Measurements from ENCODE around the gene SMYD3.
A peak's percentile ranks its signal among the peaks of the same experiment; 100 is the strongest.
"Not testable (repeated sequence)": the region's sequence is repeated elsewhere in the genome, so short reads cannot be mapped to it uniquely, and the experiment has no call there.

The SMYD3 gene

DNA sequence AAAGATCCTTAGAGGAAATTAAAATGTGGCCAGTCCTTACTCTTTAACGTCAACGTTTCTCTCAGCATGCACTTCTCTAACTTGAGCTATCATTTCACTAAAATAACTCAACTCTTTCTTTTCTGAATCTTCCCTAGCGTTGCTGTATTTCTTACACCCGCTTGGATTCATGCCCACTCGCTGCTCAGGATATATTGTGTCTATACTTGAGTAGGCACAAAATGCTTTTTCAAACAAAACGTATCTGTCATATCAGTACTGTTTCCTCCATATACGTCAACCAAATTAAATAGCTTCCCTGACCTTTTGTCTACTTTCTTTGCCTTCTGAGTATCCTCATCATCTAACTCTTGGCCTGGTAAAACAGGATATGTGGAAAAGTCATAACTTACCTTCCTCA lies 549.7 kb downstream of the SMYD3 start:
- peaks cover 0 to 1% (median 0%) of the 10 kb centered on the region in 5 experiments for H3K9me3 ChIP-seq (ENCODE audit: control extremely low read depth in 1 of 5, control insufficient read depth in 4 of 5, insufficient read depth in 2 of 5, low read depth in 1 of 5, low read length in 4 of 5)
- ChIA-PET POLR2A (no interaction called here), CTCF (interaction anchor here (0.6 to 1.8 kb wide), 2 partner anchors 14 to 808 kb away, joined by 4 read pairs; no protein-coding TSS in a partner anchor)
- no peaks in the 10 kb centered on the region for H3K36me3 ChIP-seq (ENCODE audit: control insufficient read depth in 4 of 4, insufficient read depth in 4 of 4, low read length in 3 of 4)
- no peak overlapping the region for H3K4me3 ChIP-seq (ENCODE audit: control insufficient read depth in 1 of 7, extremely low read depth in 1 of 7, insufficient read depth in 4 of 7, low read depth in 2 of 7, low read length in 6 of 7)
- no peaks in the 10 kb centered on the region for H3K27me3 ChIP-seq (replicated peaks in 2 of 5; ENCODE audit: control insufficient read depth in 4 of 5, insufficient read depth in 5 of 5, low read length in 4 of 5)
- DNase-seq = no peak
- H3K4me1 ChIP-seq (ENCODE audit: control extremely low read depth in 1 of 4, control insufficient read depth in 4 of 4, insufficient read depth in 4 of 4, low read length in 3 of 4) = peaks cover 7 to 39% (median 28%) of the 10 kb centered on the region in 4 experiments
- no peak overlapping the region for H3K27ac ChIP-seq (ENCODE audit: insufficient read depth in 1 of 2, low read depth in 1 of 2, low read length in 2 of 2, poor library complexity in 1 of 2, severe bottlenecking in 2 of 2)
- WGBS (ENCODE audit: insufficient coverage) = 97% methylated on average over 6 of the region's 7 CpGs

DNA sequence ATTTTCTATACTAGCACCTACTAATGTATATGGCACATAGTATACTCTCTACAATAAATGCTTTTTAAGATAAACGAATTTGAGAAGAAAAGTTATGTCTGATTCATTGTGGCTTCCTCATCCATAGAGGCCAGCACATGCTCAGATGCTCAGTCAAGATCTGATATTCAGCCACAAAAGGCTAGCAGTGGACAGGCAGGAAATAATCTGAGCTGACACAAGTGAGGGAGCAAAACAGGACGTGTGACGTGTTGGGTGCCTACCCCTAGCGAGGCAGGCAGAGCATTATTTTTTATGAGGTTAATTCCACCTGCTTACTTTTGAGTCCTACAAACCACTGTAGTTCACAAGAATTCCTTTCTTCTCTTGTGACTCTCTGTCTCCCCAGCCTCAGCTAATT lies 550.9 kb downstream of the SMYD3 start:
- Histone ChIP-seq H3K9me3 (ENCODE audit: control extremely low read depth in 1 of 5, control insufficient read depth in 4 of 5, insufficient read depth in 2 of 5, low read depth in 1 of 5, low read length in 4 of 5) (peaks cover 0 to 1% (median 0%) of the 10 kb centered on the region in 5 experiments), H3K36me3 (ENCODE audit: control insufficient read depth in 4 of 4, insufficient read depth in 4 of 4, low read length in 3 of 4) (no peaks in the 10 kb centered on the region), H3K4me1 (ENCODE audit: control extremely low read depth in 1 of 4, control insufficient read depth in 4 of 4, insufficient read depth in 4 of 4, low read length in 3 of 4) (peaks cover 7 to 36% (median 25%) of the 10 kb centered on the region in 4 experiments), H3K27ac (ENCODE audit: insufficient read depth in 1 of 2, low read depth in 1 of 2, low read length in 2 of 2, poor library complexity in 1 of 2, severe bottlenecking in 2 of 2) (no peak overlapping the region), H3K4me3 (ENCODE audit: control insufficient read depth in 1 of 7, extremely low read depth in 1 of 7, insufficient read depth in 4 of 7, low read depth in 2 of 7, low read length in 6 of 7) (peak overlapping the region in 2 of 7 experiments; percentile 22 to 26), H3K27me3 (replicated peaks in 2 of 5; ENCODE audit: control insufficient read depth in 4 of 5, insufficient read depth in 5 of 5, low read length in 4 of 5) (no peaks in the 10 kb centered on the region)
- WGBS (ENCODE audit: insufficient coverage) = 0% methylated on average over 3 of the region's 4 CpGs
- CTCF ChIA-PET = interaction anchor here (1.2 to 1.4 kb wide), 2 partner anchors 11 to 57 kb away, joined by 3 read pairs; no protein-coding TSS in a partner anchor
- DNase-seq = peak; percentile 58 to 93 (median 87)
- POLR2A ChIA-PET = interaction anchor here (0.5 kb wide), 1 partner anchor 172 kb away, joined by 3 read pairs; no protein-coding TSS in a partner anchor

DNA sequence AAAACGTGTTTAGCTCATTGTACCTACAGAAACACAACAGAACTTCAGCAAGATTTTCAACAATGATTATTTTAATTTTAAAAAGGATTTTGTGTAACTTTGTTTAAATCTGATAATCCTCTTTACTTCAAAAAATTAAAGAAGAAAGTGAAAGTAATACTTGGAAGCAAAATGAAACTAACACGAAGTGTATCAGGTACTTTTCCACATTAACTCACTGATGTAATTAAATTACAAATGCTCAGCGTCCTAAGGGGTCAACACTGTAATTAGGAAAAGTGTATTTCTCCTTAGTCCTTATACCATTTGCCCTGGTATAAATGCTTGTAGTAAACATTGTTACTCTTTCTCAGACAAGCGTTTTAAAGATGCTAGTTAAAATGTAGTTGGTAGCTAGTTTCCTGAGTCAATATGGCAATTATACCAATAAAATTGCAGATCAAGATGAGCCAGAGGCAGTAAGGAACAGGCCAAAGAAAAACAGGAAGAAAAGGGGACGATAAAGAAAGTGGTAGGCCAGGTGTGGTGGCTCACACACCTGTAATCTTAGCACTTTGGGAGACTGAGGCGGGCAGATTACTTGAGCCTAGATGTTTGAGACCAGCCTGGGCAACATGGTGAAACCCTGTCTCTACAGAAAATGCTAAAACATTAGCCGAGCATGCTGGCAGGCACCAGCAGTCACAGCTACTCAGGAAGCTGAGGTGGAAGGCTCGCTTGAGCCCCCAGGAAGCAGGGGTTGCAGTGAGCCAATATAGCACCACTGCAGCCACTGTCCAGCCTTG lies 553.0 kb downstream of the SMYD3 start:
- Histone ChIP-seq H3K27ac (ENCODE audit: insufficient read depth in 1 of 2, low read depth in 1 of 2, low read length in 2 of 2, poor library complexity in 1 of 2, severe bottlenecking in 2 of 2) (peak overlapping the region; percentile 67), H3K9me3 (ENCODE audit: control extremely low read depth in 1 of 5, control insufficient read depth in 4 of 5, insufficient read depth in 2 of 5, low read depth in 1 of 5, low read length in 4 of 5) (peaks cover 0 to under 1% (median 0%) of the 10 kb centered on the region in 5 experiments), H3K27me3 (replicated peaks in 2 of 5; ENCODE audit: control insufficient read depth in 4 of 5, insufficient read depth in 5 of 5, low read length in 4 of 5) (no peaks in the 10 kb centered on the region), H3K4me3 (ENCODE audit: control insufficient read depth in 1 of 7, extremely low read depth in 1 of 7, insufficient read depth in 4 of 7, low read depth in 2 of 7, low read length in 6 of 7) (peak overlapping the region in 6 of 7 experiments; percentile 28 to 76 (median 62)), H3K36me3 (ENCODE audit: control insufficient read depth in 4 of 4, insufficient read depth in 4 of 4, low read length in 3 of 4) (no peaks in the 10 kb centered on the region), H3K4me1 (ENCODE audit: control extremely low read depth in 1 of 4, control insufficient read depth in 4 of 4, insufficient read depth in 4 of 4, low read length in 3 of 4) (peaks cover 7 to 34% (median 23%) of the 10 kb centered on the region in 4 experiments)
- 25% methylated on average over 5 of the region's 8 CpGs for WGBS (ENCODE audit: insufficient coverage)
- ChIA-PET POLR2A (no interaction called here), CTCF (interaction anchor here (0.7 kb wide), 1 partner anchor 59 kb away, joined by 3 read pairs; no protein-coding TSS in a partner anchor)
- peak; percentile 11 to 43 (median 40) for DNase-seq

DNA sequence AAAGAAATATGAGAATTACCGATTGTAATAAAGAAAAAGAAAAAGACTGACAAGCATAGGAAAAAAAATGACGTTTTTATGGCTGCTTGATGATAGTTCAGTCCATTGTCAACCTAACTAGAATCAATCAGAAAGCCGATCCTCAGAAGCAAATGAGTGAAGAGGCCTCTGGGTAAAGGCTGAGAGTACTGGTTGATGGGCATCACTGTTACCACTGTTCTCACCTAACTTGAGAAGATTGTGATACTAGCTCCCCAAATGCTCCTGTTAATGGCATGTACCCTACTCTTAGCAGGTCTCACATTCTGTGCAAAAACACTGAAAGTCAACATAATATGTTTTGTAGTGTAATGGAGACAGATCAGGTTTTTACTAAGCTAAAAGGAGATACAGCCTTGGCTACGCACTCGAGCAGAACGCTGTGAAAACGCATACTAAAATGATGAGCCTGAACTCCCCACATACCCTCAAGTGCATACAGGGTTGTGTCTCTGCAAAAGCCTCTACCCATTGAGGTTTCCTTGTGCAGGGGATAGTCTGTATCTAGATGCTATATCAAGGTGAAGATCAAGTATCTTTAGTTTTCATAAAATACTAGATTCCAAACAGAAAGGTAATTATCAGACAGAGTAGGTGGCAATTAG lies 554.6 kb downstream of the SMYD3 start:
- WGBS (ENCODE audit: insufficient coverage) = 95% methylated on average over 6 of the region's 7 CpGs
- ChIA-PET CTCF (interaction anchor here (1.0 to 1.1 kb wide), 2 partner anchors 11 to 796 kb away, joined by 3 read pairs; no protein-coding TSS in a partner anchor), POLR2A (no interaction called here)
- Histone ChIP-seq H3K27me3 (replicated peaks in 2 of 5; ENCODE audit: control insufficient read depth in 4 of 5, insufficient read depth in 5 of 5, low read length in 4 of 5) (no peaks in the 10 kb centered on the region), H3K36me3 (ENCODE audit: control insufficient read depth in 4 of 4, insufficient read depth in 4 of 4, low read length in 3 of 4) (no peaks in the 10 kb centered on the region), H3K9me3 (ENCODE audit: control extremely low read depth in 1 of 5, control insufficient read depth in 4 of 5, insufficient read depth in 2 of 5, low read depth in 1 of 5, low read length in 4 of 5) (no peaks in the 10 kb centered on the region), H3K4me1 (ENCODE audit: control extremely low read depth in 1 of 4, control insufficient read depth in 4 of 4, insufficient read depth in 4 of 4, low read length in 3 of 4) (peaks cover 7 to 34% (median 23%) of the 10 kb centered on the region in 4 experiments), H3K4me3 (ENCODE audit: control insufficient read depth in 1 of 7, extremely low read depth in 1 of 7, insufficient read depth in 4 of 7, low read depth in 2 of 7, low read length in 6 of 7) (no peak overlapping the region), H3K27ac (ENCODE audit: insufficient read depth in 1 of 2, low read depth in 1 of 2, low read length in 2 of 2, poor library complexity in 1 of 2, severe bottlenecking in 2 of 2) (no peak overlapping the region)
- no peak for DNase-seq

DNA sequence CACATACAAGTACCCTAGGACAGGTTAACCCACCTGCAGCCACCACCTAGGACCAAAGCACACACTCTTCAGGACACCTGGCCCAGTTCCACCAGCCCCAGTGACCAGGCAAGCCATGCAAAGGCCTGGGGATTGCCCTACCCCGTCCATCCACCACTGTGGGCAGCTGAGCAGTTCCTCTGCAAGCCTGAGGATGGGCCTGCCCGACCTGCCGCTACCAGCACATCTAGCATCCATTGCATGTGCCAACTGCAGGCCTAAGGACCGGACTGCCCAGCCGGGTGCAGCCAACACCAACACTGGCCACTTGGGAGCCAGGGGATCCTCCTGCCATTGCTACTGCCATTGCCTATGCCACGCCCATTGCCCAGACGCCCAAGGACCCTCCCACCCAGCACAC lies 558.3 kb downstream of the SMYD3 start:
- DNase-seq = no peak
- Histone ChIP-seq H3K4me3 (ENCODE audit: control insufficient read depth in 1 of 7, extremely low read depth in 1 of 7, insufficient read depth in 4 of 7, low read depth in 2 of 7, low read length in 6 of 7) (no peak overlapping the region), H3K27ac (ENCODE audit: insufficient read depth in 1 of 2, low read depth in 1 of 2, low read length in 2 of 2, poor library complexity in 1 of 2, severe bottlenecking in 2 of 2) (no peak overlapping the region), H3K36me3 (ENCODE audit: control insufficient read depth in 4 of 4, insufficient read depth in 4 of 4, low read length in 3 of 4) (no peaks in the 10 kb centered on the region), H3K9me3 (ENCODE audit: control extremely low read depth in 1 of 5, control insufficient read depth in 4 of 5, insufficient read depth in 2 of 5, low read depth in 1 of 5, low read length in 4 of 5) (peaks cover 0 to 11% (median 0%) of the 10 kb centered on the region in 5 experiments), H3K27me3 (replicated peaks in 2 of 5; ENCODE audit: control insufficient read depth in 4 of 5, insufficient read depth in 5 of 5, low read length in 4 of 5) (no peaks in the 10 kb centered on the region), H3K4me1 (ENCODE audit: control extremely low read depth in 1 of 4, control insufficient read depth in 4 of 4, insufficient read depth in 4 of 4, low read length in 3 of 4) (peaks cover under 1 to 12% (median 5%) of the 10 kb centered on the region in 4 experiments)
- ChIA-PET CTCF (no interaction called here), POLR2A (no interaction called here)
- 100% methylated on average over 7 of the region's 7 CpGs for WGBS (ENCODE audit: insufficient coverage)

DNA sequence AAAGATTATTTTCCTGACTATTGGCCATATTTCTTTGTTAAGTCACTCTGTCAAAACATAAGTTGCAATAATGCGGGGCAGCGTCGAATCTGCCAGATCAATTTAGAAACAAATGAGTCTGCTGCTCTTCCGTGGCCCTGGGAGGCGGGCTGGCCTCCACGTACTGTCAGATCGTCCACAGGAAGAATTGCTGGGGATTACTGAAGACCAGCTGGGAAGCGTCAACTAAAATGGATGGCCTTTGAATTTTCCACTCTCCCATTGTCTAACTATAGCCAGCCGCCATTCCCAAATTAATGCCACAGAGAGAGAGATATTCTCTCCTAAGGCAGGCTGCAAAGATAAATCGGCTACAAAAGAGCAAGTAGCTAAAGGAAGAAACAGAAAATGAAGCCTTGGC lies 560.2 kb downstream of the SMYD3 start:
- no peak for DNase-seq
- no peak overlapping the region for H3K4me3 ChIP-seq (ENCODE audit: control insufficient read depth in 1 of 7, extremely low read depth in 1 of 7, insufficient read depth in 4 of 7, low read depth in 2 of 7, low read length in 6 of 7)
- no peak overlapping the region for H3K27ac ChIP-seq (ENCODE audit: insufficient read depth in 1 of 2, low read depth in 1 of 2, low read length in 2 of 2, poor library complexity in 1 of 2, severe bottlenecking in 2 of 2)
- H3K9me3 ChIP-seq (ENCODE audit: control extremely low read depth in 1 of 5, control insufficient read depth in 4 of 5, insufficient read depth in 2 of 5, low read depth in 1 of 5, low read length in 4 of 5) = peaks cover 0 to 11% (median 0%) of the 10 kb centered on the region in 5 experiments
- WGBS (ENCODE audit: insufficient coverage) = 97% methylated on average over 10 of the region's 10 CpGs
- POLR2A ChIA-PET = no interaction called here
- H3K4me1 ChIP-seq (ENCODE audit: control extremely low read depth in 1 of 4, control insufficient read depth in 4 of 4, insufficient read depth in 4 of 4, low read length in 3 of 4) = peaks cover 0 to 5% (median 2%) of the 10 kb centered on the region in 4 experiments
- H3K36me3 ChIP-seq (ENCODE audit: control insufficient read depth in 4 of 4, insufficient read depth in 4 of 4, low read length in 3 of 4) = no peaks in the 10 kb centered on the region
- CTCF ChIA-PET = no interaction called here
- no peaks in the 10 kb centered on the region for H3K27me3 ChIP-seq (replicated peaks in 2 of 5; ENCODE audit: control insufficient read depth in 4 of 5, insufficient read depth in 5 of 5, low read length in 4 of 5)

DNA sequence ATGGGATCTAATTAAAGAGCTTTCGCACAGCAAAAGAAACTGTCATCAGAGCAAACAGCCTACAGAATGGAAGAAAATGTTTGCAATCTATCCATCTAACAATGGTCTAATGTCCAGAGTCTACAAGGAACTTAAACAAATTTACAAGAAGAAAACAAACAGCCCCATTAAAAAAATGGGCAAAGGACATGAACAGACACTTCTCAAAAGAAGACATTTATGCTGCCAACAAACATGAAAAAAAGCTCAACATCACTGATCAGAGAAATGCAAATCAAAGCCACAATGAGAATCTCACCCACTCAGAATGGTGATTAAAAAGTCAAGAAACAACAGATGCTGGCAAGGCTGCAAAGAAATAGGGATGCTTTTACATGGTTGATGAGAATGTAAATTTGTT lies 561.9 kb downstream of the SMYD3 start:
- H3K4me1 ChIP-seq (ENCODE audit: control extremely low read depth in 1 of 4, control insufficient read depth in 4 of 4, insufficient read depth in 4 of 4, low read length in 3 of 4); H3K4me3 ChIP-seq (ENCODE audit: control insufficient read depth in 1 of 7, extremely low read depth in 1 of 7, insufficient read depth in 4 of 7, low read depth in 2 of 7, low read length in 6 of 7); POLR2A ChIA-PET; H3K36me3 ChIP-seq (ENCODE audit: control insufficient read depth in 4 of 4, insufficient read depth in 4 of 4, low read length in 3 of 4); H3K27me3 ChIP-seq (replicated peaks in 2 of 5; ENCODE audit: control insufficient read depth in 4 of 5, insufficient read depth in 5 of 5, low read length in 4 of 5); DNase-seq; H3K27ac ChIP-seq (ENCODE audit: insufficient read depth in 1 of 2, low read depth in 1 of 2, low read length in 2 of 2, poor library complexity in 1 of 2, severe bottlenecking in 2 of 2): not testable (repeated sequence)
- 100% methylated on average over 1 of the region's 1 CpG for WGBS (ENCODE audit: insufficient coverage)
- CTCF ChIA-PET = interaction anchor here (1.2 kb wide), 1 partner anchor 10 kb away, joined by 3 read pairs; no protein-coding TSS in a partner anchor
- H3K9me3 ChIP-seq (ENCODE audit: control extremely low read depth in 1 of 5, control insufficient read depth in 4 of 5, insufficient read depth in 2 of 5, low read depth in 1 of 5, low read length in 4 of 5) = peaks cover 0 to 11% (median 0%) of the 10 kb centered on the region in 5 experiments

Data from common myeloid progenitor, CD34-positive (primary cell).